A549 (cell line): ENCODE results near the gene HMGN4. TPM values are rescaled to one million over a fixed set of nuclear protein-coding genes. Genes with fewer than 3 reads are reported as not detected.
A peak's percentile ranks its signal among the peaks of the same experiment; 100 is the strongest.

Experiments
- ATAC-seq, 2 experiments: fragments of 200-7000 bp in 1 of 2; fragments of >200 bp in 1 of 2; cut with Nextera tagmentation in 1 of 2; cut with Tn5 transposase in 1 of 2; 3 replicates each; pipeline versions ENCODE4 v1.8.0 to v1.9.1; 2018 to 2020; ENCODE audit warnings: mild to moderate bottlenecking in 1 of 2, moderate library complexity in 1 of 2
- CTCF ChIA-PET: fragments of 300-600 bp; sonication (Branson Sonifier 250); formaldehyde crosslinking; extraction: SDS; loops from one replicate; lab custom pipeline; 2021; ENCODE audit warnings: antibody characterized with exemption, inconsistent platforms; lab: Yijun Ruan, JAX
- POLR2A ChIA-PET: fragments of 350-600 bp; formaldehyde crosslinking; extraction: SDS; loops from one replicate; lab custom pipeline; 2021; ENCODE audit warnings: antibody characterized with exemption, inconsistent platforms; lab: Yijun Ruan, JAX
- DNase-seq, 2 experiments: peaks; one replicate each; pipeline versions ENCODE4 v3.0.0 to v3.0.0-alpha.2; 2011 to 2016; ENCODE audit warnings: low read depth in 1 of 2, low spot score in 1 of 2
- FAIRE-seq: peaks from 2 replicates; lab custom pipeline; 2011; peaks lifted over from hg19 to GRCh38; lab: Jason Lieb, UNC
- H3K27ac ChIP-seq, 2 experiments: fragments of >200 bp; sonication (Bioruptor Twin); formaldehyde crosslinking; 3 replicates each; pipeline ENCODE4 v1.5.1; 2016 to 2017
- H3K4me1 ChIP-seq: fragments of >200 bp; sonication (Bioruptor Twin); formaldehyde crosslinking; 3 replicates; pipeline ENCODE4 v1.6.1; 2016
- H3K4me2 ChIP-seq: fragments of >200 bp; sonication (Bioruptor Twin); formaldehyde crosslinking; 3 replicates; pipeline ENCODE4 v1.6.1; 2016
- H3K4me3 ChIP-seq: fragments of >200 bp; sonication (Bioruptor Twin); formaldehyde crosslinking; 3 replicates; pipeline ENCODE4 v1.5.1; 2016
- H3K9me3 ChIP-seq: fragments of >200 bp; sonication (Bioruptor Twin); formaldehyde crosslinking; 3 replicates; pipeline ENCODE4 v1.6.1; 2016
- BHLHE40 ChIP-seq: IDR thresholded peaks from 2 replicates; pipeline ENCODE4 v1.6.1; 2012; ENCODE audit warnings: low read depth, low read length, inconsistent platforms
- CBX2 ChIP-seq: fragments of 200-600 bp; sonication (generic); IDR thresholded peaks from 2 replicates; pipeline ENCODE4 v1.6.1; 2016; ENCODE audit warnings: low read depth, mild to moderate bottlenecking, borderline replicate concordance
- CEBPB ChIP-seq, 2 experiments: fragments of >200 bp in 1 of 2; sonication (Bioruptor Twin) in 1 of 2; formaldehyde crosslinking in 1 of 2; IDR thresholded peaks; 2 replicates each; pipeline ENCODE4 v1.6.1; 2012 to 2016
- CHD2 ChIP-seq: fragments of 150-350 bp; IDR thresholded peaks from 2 replicates; pipeline ENCODE4 v1.6.1; 2014; ENCODE audit warnings: low read length; ENCODE audit not compliant: partially characterized antibody
- EHMT2 ChIP-seq: fragments of 200-600 bp; sonication (generic); IDR thresholded peaks from 2 replicates; pipeline ENCODE4 v1.6.1; 2016; ENCODE audit warnings: antibody characterized with exemption, low read depth, mild to moderate bottlenecking, moderate library complexity
- ESRRA ChIP-seq: fragments of 150-350 bp; IDR thresholded peaks from 2 replicates; pipeline ENCODE4 v1.6.1; 2014; ENCODE audit warnings: mild to moderate bottlenecking, low read length, borderline replicate concordance
- FOSL2 ChIP-seq, 2 experiments: fragments of 450-650 bp in 1 of 2; fragments of >200 bp in 1 of 2; sonication (Bioruptor Twin) in 1 of 2; formaldehyde crosslinking; IDR thresholded peaks; 2 replicates each; pipeline versions ENCODE4 v1.5.0 to v1.6.1; 2016 to 2020; ENCODE audit warnings: mild to moderate bottlenecking in 1 of 2, moderate library complexity in 1 of 2
- JUN ChIP-seq, 2 experiments: fragments of >200 bp; sonication (Bioruptor Twin); formaldehyde crosslinking; IDR thresholded peaks; 2 replicates in 1 of 2; 3 replicates in 1 of 2; pipeline ENCODE4 v1.6.1; 2016 to 2017
- KDM1A ChIP-seq: fragments of 200-600 bp; sonication (generic); IDR thresholded peaks from 2 replicates; pipeline ENCODE4 v1.6.1; 2016; ENCODE audit warnings: low read depth, mild to moderate bottlenecking
- KDM5A ChIP-seq: fragments of 200-600 bp; sonication (generic); IDR thresholded peaks from 2 replicates; pipeline ENCODE4 v1.6.1; 2016; ENCODE audit warnings: antibody characterized with exemption, mild to moderate bottlenecking
- MAFK ChIP-seq: fragments of 450-650 bp; IDR thresholded peaks from 2 replicates; pipeline ENCODE4 v1.6.1; 2014; ENCODE audit not compliant: partially characterized antibody
- MAZ ChIP-seq: fragments of 150-350 bp; IDR thresholded peaks from 2 replicates; pipeline ENCODE4 v1.6.1; 2014; ENCODE audit warnings: antibody characterized with exemption, low read depth, low read length, borderline replicate concordance
- NPAS2 ChIP-seq: fragments of 250-450 bp; sonication (Bioruptor Pico); IDR thresholded peaks from 2 replicates; pipeline ENCODE4 v1.8.0; 2022; ENCODE audit warnings: mild to moderate bottlenecking, moderate library complexity, borderline replicate concordance
- PHF8 ChIP-seq: fragments of 200-600 bp; sonication (generic); IDR thresholded peaks from 2 replicates; pipeline ENCODE4 v1.6.1; 2016; ENCODE audit warnings: low read depth, mild to moderate bottlenecking, antibody characterized with exemption, moderate library complexity, borderline replicate concordance
- POLR2AphosphoS2 ChIP-seq: conservative IDR thresholded peaks from 2 replicates; pipeline ENCODE4 v1.6.1; 2012; ENCODE audit warnings: low read length, improper control_type of control experiment, inconsistent platforms
- RAD21 ChIP-seq, 2 experiments: fragments of >200 bp in 1 of 2; sonication (Bioruptor Twin) in 1 of 2; formaldehyde crosslinking in 1 of 2; IDR thresholded peaks in 1 of 2; conservative IDR thresholded peaks in 1 of 2; 2 replicates in 1 of 2; 3 replicates in 1 of 2; pipeline ENCODE4 v1.6.1; 2012 to 2018; ENCODE audit warnings: inconsistent platforms in 1 of 2
- SREBF2 ChIP-seq: fragments of 450-650 bp; IDR thresholded peaks from 2 replicates; pipeline ENCODE4 v1.6.1; 2014; ENCODE audit warnings: mild to moderate bottlenecking, moderate library complexity
- WGBS: methylation state at CpG from one replicate; pipeline ENCODE4 v1.1.6; 2017; ENCODE audit errors: missing lambda C conversion rate; 5-methylcytosine and 5-hydroxymethylcytosine counted together
- polyA plus RNA-seq, 4 experiments: library from polyadenylated mRNA; depleted of rRNA in 3 of 4; stranded (reverse); fragments of >200 nt; fragmentation: RNase III in 1 of 4; extraction: RNeasy Plus Mini Kit Qiagen cat#74134 plus additional on column Dnase treatment in 1 of 4; gene quantifications; 2 replicates in 3 of 4; 3 replicates in 1 of 4; pipeline ENCODE4 v1.2.3, GENCODE V29; 2011 to 2017
- TF ChIP-seq, protein P1 (sequence below): fragments of 250-450 bp; sonication (Bioruptor Pico); IDR thresholded peaks from 2 replicates; pipeline ENCODE4 v1.5.0; 2020; ENCODE audit warnings: low read depth, mild to moderate bottlenecking, moderate library complexity
- TF ChIP-seq, protein P2 (sequence below): IDR thresholded peaks from 2 replicates; pipeline ENCODE4 v1.6.1; 2012; ENCODE audit warnings: low read depth, borderline replicate concordance
- TF ChIP-seq, protein P3 (sequence below): IDR thresholded peaks from 2 replicates; pipeline ENCODE4 v1.6.1; 2012
- TF ChIP-seq, protein P4 (sequence below): fragments of 250-450 bp; sonication (Bioruptor Pico); IDR thresholded peaks from 2 replicates; pipeline ENCODE4 v1.5.0; 2021; ENCODE audit warnings: mild to moderate bottlenecking, moderate library complexity, borderline replicate concordance

Gene HMGN4
- polyA plus RNA-seq, 2 of the 4 experiments (the other 2 are of a cell fraction): 55.0 to 59.0 TPM

DNA sequence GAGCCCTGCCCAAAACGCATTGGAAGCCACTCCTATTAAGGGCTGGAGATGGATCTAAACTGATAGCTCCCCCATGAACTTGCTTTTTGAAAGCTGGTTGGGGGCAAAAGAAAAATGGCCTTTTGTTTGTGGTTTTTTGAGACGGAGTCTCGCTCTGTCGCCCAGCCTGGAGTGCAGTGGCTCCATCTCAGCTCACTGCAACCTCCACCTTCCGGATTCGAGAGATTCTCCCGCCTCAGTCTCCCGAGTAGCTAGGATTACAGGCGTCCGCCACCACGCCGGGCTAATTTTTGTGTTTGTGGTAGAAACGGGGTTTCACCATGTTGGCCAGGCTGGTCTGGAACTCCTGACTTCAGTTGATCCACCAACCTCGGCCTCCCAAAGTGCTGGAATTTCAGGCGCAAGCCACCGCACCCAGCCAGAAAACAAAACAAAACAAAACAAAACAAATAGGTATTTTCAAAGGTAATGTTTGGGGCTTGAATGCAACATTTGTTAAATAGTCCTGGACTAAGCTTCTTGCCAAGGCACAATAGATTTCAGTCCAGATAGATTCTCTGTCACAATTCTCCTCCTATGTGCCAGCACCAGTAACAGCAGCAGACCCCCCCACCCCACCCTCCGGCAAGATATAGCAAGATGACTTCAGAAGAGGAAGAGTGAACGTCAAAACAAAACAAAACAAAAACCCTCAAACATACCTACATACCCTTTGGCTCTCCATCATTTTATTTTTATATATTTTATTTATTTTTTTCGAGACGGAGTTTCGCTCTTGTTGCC is 32.1 kb downstream of the HMGN4 start:
- DNase-seq (no peak), FAIRE-seq (no peak), ATAC-seq (no peak)
- Histone ChIP-seq H3K9me3 (no peaks in the 10 kb centered on the region), H3K4me3 (no peak overlapping the region), H3K27ac (no peak overlapping the region), H3K4me1 (peaks cover 6% of the 10 kb centered on the region; the same call in 1 of the 3 replicates), H3K4me2 (peak overlapping the region; percentile 70)
- WGBS: 87% methylated on average over 21 of the region's 21 CpGs
- POLR2A ChIA-PET: interaction anchor here (0.9 kb wide), 1 partner anchor 26 kb away, joined by 3 read pairs; the partner anchor contains the start of gene ABT1
- CTCF ChIA-PET: interaction anchor here (0.8 to 9.4 kb wide), 10 partner anchors 11 to 236 kb away, joined by 3 to 124 read pairs (median 6); partner anchors contain the start of gene HMGN4
- TF ChIP-seq KDM1A (no peak), BHLHE40 (no peak), MAFK (no peak), KDM5A (no peak), POLR2AphosphoS2 (no peak), MAZ (no peak), RAD21 (conservative IDR thresholded peaks at IDR 0.05 in 1 of 2, IDR thresholded peaks at IDR 0.05 in 1 of 2) (no peak), JUN (IDR thresholded peaks at IDR 0.05) (no peak), CBX2 (no peak), ESRRA (no peak), EHMT2 (no peak), CHD2 (no peak), NPAS2 (CRISPR knock-in tag) (no peak)
- TF ChIP-seq, protein P1, sequence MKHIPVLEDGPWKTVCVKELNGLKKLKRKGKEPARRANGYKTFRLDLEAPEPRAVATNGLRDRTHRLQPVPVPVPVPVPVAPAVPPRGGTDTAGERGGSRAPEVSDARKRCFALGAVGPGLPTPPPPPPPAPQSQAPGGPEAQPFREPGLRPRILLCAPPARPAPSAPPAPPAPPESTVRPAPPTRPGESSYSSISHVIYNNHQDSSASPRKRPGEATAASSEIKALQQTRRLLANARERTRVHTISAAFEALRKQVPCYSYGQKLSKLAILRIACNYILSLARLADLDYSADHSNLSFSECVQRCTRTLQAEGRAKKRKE: no peak

DNA sequence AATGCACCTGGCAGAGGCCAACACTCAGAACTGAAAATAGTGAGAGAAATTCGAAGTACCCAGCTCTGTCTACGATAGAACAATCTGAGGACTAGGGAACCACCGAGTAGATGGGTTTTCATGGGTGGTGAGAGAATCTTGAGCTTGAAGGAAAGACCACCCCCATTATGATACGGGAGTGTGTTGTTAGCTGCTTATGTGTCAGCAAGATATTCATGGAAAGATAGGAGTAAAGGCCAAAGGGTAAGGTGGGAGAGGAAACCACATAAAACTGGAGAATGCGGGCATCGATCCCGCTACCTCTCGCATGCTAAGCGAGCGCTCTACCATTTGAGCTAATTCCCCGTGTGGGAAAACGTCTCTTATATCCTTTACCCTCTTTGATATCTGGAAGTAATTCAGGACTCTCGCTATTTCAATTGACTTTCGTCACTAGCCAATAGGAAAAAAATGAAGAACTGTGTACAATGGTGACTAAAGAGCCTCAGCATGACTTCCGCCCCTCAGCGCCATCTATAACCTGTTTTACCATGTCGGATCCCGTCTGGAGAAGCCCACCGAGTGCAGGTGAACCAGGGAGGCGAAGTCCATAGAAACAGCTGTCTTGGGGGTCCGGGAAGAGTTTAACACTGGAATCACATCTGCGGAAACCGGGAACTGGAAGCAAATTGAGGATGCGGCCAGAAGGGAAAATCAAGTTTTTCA is 33.6 kb downstream of the HMGN4 start:
- Histone ChIP-seq H3K4me3 (peak overlapping the region; percentile 57), H3K4me1 (peaks cover 6% of the 10 kb centered on the region; the same call in 1 of the 3 replicates), H3K4me2 (peak overlapping the region; percentile 61), H3K9me3 (no peaks in the 10 kb centered on the region), H3K27ac (peak overlapping the region; percentile 78 to 91)
- ATAC-seq (peak; percentile 76 to 78), DNase-seq (peak in 1 of 2 experiments; percentile 90), FAIRE-seq (no peak)
- POLR2A ChIA-PET: interaction anchor here (0.7 to 3.0 kb wide), 6 partner anchors 18 to 575 kb away, joined by 3 to 13 read pairs (median 4); partner anchors contain the start of gene HMGN4
- CTCF ChIA-PET: interaction anchor here (0.6 to 9.4 kb wide), 19 partner anchors 9 to 906 kb away, joined by 3 to 124 read pairs (median 4); partner anchors contain the start of gene HMGN4
- WGBS: 3% methylated on average over 24 of the region's 24 CpGs
- TF ChIP-seq PHF8 (peak; percentile 65), JUN (IDR thresholded peaks at IDR 0.05) (peak in 1 of 2 experiments; percentile 32; a peak in 1 of 5 replicates), MAFK (peak; percentile 6), FOSL2 (IDR thresholded peaks at IDR 0.05) (no peak), FOSL2 (CRISPR knock-in tag; IDR thresholded peaks at IDR 0.05) (0 out of 2 replicates have a peak, but pooled peaks have one; percentile 19), CBX2 (no peak), SREBF2 (peak; percentile 73), CEBPB (IDR thresholded peaks at IDR 0.05) (peak in 1 of 2 experiments; percentile 33; a peak in 1 of 4 replicates)
- TF ChIP-seq, protein P2, sequence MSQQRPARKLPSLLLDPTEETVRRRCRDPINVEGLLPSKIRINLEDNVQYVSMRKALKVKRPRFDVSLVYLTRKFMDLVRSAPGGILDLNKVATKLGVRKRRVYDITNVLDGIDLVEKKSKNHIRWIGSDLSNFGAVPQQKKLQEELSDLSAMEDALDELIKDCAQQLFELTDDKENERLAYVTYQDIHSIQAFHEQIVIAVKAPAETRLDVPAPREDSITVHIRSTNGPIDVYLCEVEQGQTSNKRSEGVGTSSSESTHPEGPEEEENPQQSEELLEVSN: no peak
- TF ChIP-seq, protein P3, sequence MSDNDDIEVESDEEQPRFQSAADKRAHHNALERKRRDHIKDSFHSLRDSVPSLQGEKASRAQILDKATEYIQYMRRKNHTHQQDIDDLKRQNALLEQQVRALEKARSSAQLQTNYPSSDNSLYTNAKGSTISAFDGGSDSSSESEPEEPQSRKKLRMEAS: peak; percentile 25; the same call in 1 of the 2 replicates
- TF ChIP-seq, protein P4, sequence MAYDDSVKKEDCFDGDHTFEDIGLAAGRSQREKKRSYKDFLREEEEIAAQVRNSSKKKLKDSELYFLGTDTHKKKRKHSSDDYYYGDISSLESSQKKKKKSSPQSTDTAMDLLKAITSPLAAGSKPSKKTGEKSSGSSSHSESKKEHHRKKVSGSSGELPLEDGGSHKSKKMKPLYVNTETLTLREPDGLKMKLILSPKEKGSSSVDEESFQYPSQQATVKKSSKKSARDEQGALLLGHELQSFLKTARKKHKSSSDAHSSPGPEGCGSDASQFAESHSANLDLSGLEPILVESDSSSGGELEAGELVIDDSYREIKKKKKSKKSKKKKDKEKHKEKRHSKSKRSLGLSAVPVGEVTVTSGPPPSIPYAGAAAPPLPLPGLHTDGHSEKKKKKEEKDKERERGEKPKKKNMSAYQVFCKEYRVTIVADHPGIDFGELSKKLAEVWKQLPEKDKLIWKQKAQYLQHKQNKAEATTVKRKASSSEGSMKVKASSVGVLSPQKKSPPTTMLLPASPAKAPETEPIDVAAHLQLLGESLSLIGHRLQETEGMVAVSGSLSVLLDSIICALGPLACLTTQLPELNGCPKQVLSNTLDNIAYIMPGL: no peak; the same call in 1 of the 2 replicates
